Heart right ventricle (tissue), 16 donors: ENCODE results near the gene MAD2L2. TPM values are rescaled to one million over a fixed set of nuclear protein-coding genes. Genes with fewer than 3 reads are reported as not detected.

Experiments used
- ATAC-seq, 8 donors: fragments of 200-7000 bp; cut with Tn5 transposase; one replicate each; pipeline ENCODE4 v1.9.1; 2020; ENCODE audit warnings: mild to moderate bottlenecking in 8 of 8, moderate library complexity in 8 of 8, moderate number of reproducible peaks in 1 of 8
- DNase-seq, 2 donors: peaks; one replicate each; pipeline ENCODE4 v3.0.0-alpha.2; 2020
- H3K27ac ChIP-seq, 10 donors: fragments of 200-600 bp; sonication (generic) in 2 of 10; one replicate each; pipeline versions ENCODE4 v1.5.0 to v1.8.0; 2020 to 2022; ENCODE audit warnings: mild to moderate bottlenecking in 3 of 10
- H3K27me3 ChIP-seq, 7 donors: fragments of 200-600 bp; one replicate each; pipeline ENCODE4 v1.8.0; 2021 to 2022; ENCODE audit warnings: mild to moderate bottlenecking in 2 of 7
- H3K36me3 ChIP-seq, 9 donors: fragments of 200-600 bp; sonication (generic) in 1 of 9; one replicate each; pipeline versions ENCODE4 v1.5.0 to v1.8.0; 2020 to 2022; ENCODE audit warnings: mild to moderate bottlenecking in 2 of 9
- H3K4me1 ChIP-seq, 9 donors: fragments of 200-600 bp; sonication (generic) in 1 of 9; one replicate each; pipeline versions ENCODE4 v1.5.0 to v1.8.0; 2020 to 2022; ENCODE audit warnings: mild to moderate bottlenecking in 4 of 9
- H3K4me3 ChIP-seq, 10 donors: fragments of 200-600 bp; sonication (generic) in 2 of 10; one replicate each; pipeline versions ENCODE4 v1.5.0 to v1.8.0; 2020 to 2022; ENCODE audit warnings: mild to moderate bottlenecking in 7 of 10, moderate library complexity in 2 of 10
- H3K9me3 ChIP-seq, 11 donors: fragments of 200-600 bp in 10 of 11; sonication (generic) in 2 of 11; one replicate each; pipeline versions ENCODE4 v1.5.0 to v1.8.0; 2013 to 2022; ENCODE audit warnings: mild to moderate bottlenecking in 2 of 11, control low read depth in 1 of 11, moderate library complexity in 1 of 11
- WGBS, 2 donors: extraction: QIAGEN DNeasy Blood & Tissue Kit; methylation state at CpG; one replicate each; pipeline ENCODE4 v1.1.7; 2013; ENCODE audit warnings: inconsistent platforms in 1 of 2; 5-methylcytosine and 5-hydroxymethylcytosine counted together
- intact Hi-C, 10 donors: fragments of 100-400 bp; cut with DNase I; formaldehyde crosslinking; loops; one replicate each; pipeline versions ENCODE4 v1.11.1 to v1.14.2; 2022
- polyA plus RNA-seq, 2 donors: library from polyadenylated mRNA; stranded (reverse); fragments of 200-250 nt; gene quantifications; one replicate each; pipeline ENCODE4 v1.2.3, GENCODE V29; 2013
- total RNA-seq, 10 donors: library from RNA; stranded (reverse); fragmentation: NEBNext Ultra II Directional in 3 of 10; extraction: Animal tissue kit (Norgen Biotek cat#: 25700) in 3 of 10; gene quantifications; one replicate each; pipeline versions ENCODE4 v1.2.1 to v1.2.4, GENCODE V29; 2021 to 2023
- TF ChIP-seq, protein P1 (sequence below), 9 donors: fragments of 200-600 bp; sonication (generic) in 2 of 9; IDR thresholded peaks; one replicate each; pipeline versions ENCODE4 v1.5.0 to v1.8.0; 2021 to 2022; ENCODE audit warnings: antibody characterized with exemption in 9 of 9, mild to moderate bottlenecking in 5 of 9, moderate library complexity in 1 of 9
- donor health status: Arrhythmogenic right ventricular cardiomyopathy.
- donor health status: ischemic (EF 13 %, LVEDD 7.1; RV severe dilation, severe dysfunction).
- donor health status: healthy with polysubstance abuse.
- donor health status: DM: no; HTN: yes; CAD: no.
- donor health status: DM: no; HTN: no; CAD: no.
- donor health status: ischemic (EF 25% LVEDD 6.9; RV normal size, moderate dysfunction).
- donor health status: ischemic (EF 25% LVEDD 5.7; RV mildly dilated, moderate dysfunction).
- donor health status: healthy.
- donor health status: DM: yes; HTN: yes; CAD: no.
- donor health status: Ischemic cardiomyopathy.
- donor health status: ischemic (EF 35%, LVEDD 5.7; RV mildly dilated, moderate dysfunction).
- donor health status: nonischemic (EF 11% LVEDD 7.7; RV severe dilation, severe dysfunction).
- donor health status: DM: yes; HTN: yes; CAD: no.
- donor health status: PGD.
- donor health status: ischemic (EF 29% LVEDD 5.4; RV normal size, mild dysfunction).
- donor health status: nonischemic (EF 23%, LVEDD 6.1; RV moderate dilation, normal function).

The MAD2L2 gene
- total and polyA plus RNA-seq, 12 donors, result 10.9 to 59.0 (median 17.0) TPM

DNA sequence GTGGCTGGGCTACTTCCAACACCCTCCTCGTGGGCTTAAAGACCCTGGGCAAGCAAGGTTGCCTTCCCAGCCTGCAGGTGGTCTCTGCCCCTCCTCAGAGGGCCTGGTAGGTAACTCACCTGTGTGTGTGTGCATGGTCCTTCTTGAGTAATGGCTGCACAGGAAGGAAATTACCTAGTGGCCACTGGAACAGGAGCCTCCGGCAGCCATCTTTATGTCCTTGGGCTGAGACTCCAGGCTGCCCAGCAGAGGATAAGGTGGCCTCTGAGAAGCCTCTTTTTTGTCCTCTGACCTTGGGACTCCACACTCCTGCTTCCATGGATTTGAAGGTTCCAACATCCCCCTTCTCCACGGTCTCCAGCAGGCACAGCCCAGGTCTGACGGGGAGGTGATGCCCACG is 30.5 kb upstream of the MAD2L2 start:
- intact Hi-C loops, result no loop called here
- no peak for DNase-seq
- Histone ChIP-seq H3K27ac (no peak overlapping the region), H3K4me1 (peaks cover 0 to 16% (median 11%) of the 10 kb centered on the region in 9 donors), H3K36me3 (no peaks in the 10 kb centered on the region), H3K27me3 (peaks cover 0 to 31% (median 13%) of the 10 kb centered on the region in 7 donors), H3K9me3 (no peaks in the 10 kb centered on the region), H3K4me3 (no peak overlapping the region)
- WGBS, 2 donors, result 92% methylated on average over 5 of the region's 5 CpGs
- TF ChIP-seq, protein P1, sequence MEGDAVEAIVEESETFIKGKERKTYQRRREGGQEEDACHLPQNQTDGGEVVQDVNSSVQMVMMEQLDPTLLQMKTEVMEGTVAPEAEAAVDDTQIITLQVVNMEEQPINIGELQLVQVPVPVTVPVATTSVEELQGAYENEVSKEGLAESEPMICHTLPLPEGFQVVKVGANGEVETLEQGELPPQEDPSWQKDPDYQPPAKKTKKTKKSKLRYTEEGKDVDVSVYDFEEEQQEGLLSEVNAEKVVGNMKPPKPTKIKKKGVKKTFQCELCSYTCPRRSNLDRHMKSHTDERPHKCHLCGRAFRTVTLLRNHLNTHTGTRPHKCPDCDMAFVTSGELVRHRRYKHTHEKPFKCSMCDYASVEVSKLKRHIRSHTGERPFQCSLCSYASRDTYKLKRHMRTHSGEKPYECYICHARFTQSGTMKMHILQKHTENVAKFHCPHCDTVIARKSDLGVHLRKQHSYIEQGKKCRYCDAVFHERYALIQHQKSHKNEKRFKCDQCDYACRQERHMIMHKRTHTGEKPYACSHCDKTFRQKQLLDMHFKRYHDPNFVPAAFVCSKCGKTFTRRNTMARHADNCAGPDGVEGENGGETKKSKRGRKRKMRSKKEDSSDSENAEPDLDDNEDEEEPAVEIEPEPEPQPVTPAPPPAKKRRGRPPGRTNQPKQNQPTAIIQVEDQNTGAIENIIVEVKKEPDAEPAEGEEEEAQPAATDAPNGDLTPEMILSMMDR (IDR thresholded peaks at IDR 0.05), result no peak
- no peak for ATAC-seq

- intact Hi-C loops, result no loop called here
- Histone ChIP-seq H3K36me3 (no peaks in the 10 kb centered on the region), H3K9me3 (no peaks in the 10 kb centered on the region), H3K27me3 (peaks cover 0 to 30% (median 29%) of the 10 kb centered on the region in 7 donors), H3K27ac (peak overlapping the region in 3 of 10 donors; percentile 44 to 70 (median 50)), H3K4me3 (no peak overlapping the region), H3K4me1 (peaks cover 0 to 16% (median 11%) of the 10 kb centered on the region in 9 donors)
- DNase-seq (no peak), ATAC-seq (no peak)
- 73 to 81% methylated on average over 11 of the region's 11 CpGs for WGBS, 2 donors
- TF ChIP-seq, protein P1 (IDR thresholded peaks at IDR 0.05), result no peak
Observed at GRCh38 chr1:11708554-11709350, 27.8 kb upstream of the MAD2L2 start.

- Histone ChIP-seq H3K27ac (peak overlapping the region in 6 of 10 donors; percentile 6 to 70 (median 40)), H3K36me3 (no peaks in the 10 kb centered on the region), H3K9me3 (no peaks in the 10 kb centered on the region), H3K4me3 (no peak overlapping the region), H3K4me1 (peaks cover 0 to 16% (median 11%) of the 10 kb centered on the region in 9 donors), H3K27me3 (peaks cover 0 to 40% (median 34%) of the 10 kb centered on the region in 7 donors)
- intact Hi-C loops, result no loop called here
- DNase-seq, result peak; percentile 66 to 82
- TF ChIP-seq, protein P1 (IDR thresholded peaks at IDR 0.05), result no peak
- peak; percentile 79 to 95 (median 90) for ATAC-seq
- WGBS, 2 donors, result 9 to 16% methylated on average over 17 of the region's 17 CpGs
Observed at GRCh38 chr1:11707621-11708276, 26.8 kb upstream of the MAD2L2 start.

GRCh38 chr1:11706292-11706691 is 25.3 kb upstream of the MAD2L2 start:
- ATAC-seq, result no peak
- Histone ChIP-seq H3K36me3 (no peaks in the 10 kb centered on the region), H3K27me3 (peaks cover 0 to 48% (median 39%) of the 10 kb centered on the region in 7 donors), H3K4me3 (no peak overlapping the region), H3K27ac (no peak overlapping the region), H3K4me1 (peaks cover 0 to 23% (median 14%) of the 10 kb centered on the region in 9 donors), H3K9me3 (no peaks in the 10 kb centered on the region)
- TF ChIP-seq, protein P1 (IDR thresholded peaks at IDR 0.05), result no peak
- no peak for DNase-seq
- 93 to 95% methylated on average over 14 of the region's 14 CpGs for WGBS, 2 donors
- intact Hi-C loops, result no loop called here
